Progenitor cell of endocrine pancreas (in vitro differentiated cells): ENCODE results near the gene CPT1B. TPM values are rescaled to one million over a fixed set of nuclear protein-coding genes. Genes with fewer than 3 reads are reported as not detected.
"Not testable (repeated sequence)": the region's sequence is repeated elsewhere in the genome, so short reads cannot be mapped to it uniquely, and the experiment has no call there.

Experiments
- DNase-seq: peaks from one replicate; pipeline ENCODE4 v3.0.0; 2021; ENCODE audit warnings: low spot score; ENCODE audit not compliant: unreplicated experiment
- H3K27ac Mint-ChIP-seq: 2 replicates; pipeline ENCODE4 v1.8.0; 2021; ENCODE audit warnings: mild to moderate bottlenecking, moderate library complexity, mixed read lengths
- H3K27me3 Mint-ChIP-seq: 2 replicates; pipeline ENCODE4 v1.8.0; 2021; ENCODE audit warnings: mixed read lengths
- H3K36me3 Mint-ChIP-seq: 2 replicates; pipeline ENCODE4 v1.8.0; 2022; ENCODE audit warnings: mixed read lengths; ENCODE audit not compliant: insufficient read depth
- H3K4me1 Mint-ChIP-seq: 2 replicates; pipeline ENCODE4 v1.8.0; 2021; ENCODE audit warnings: low read depth, mixed read lengths
- H3K4me3 Mint-ChIP-seq: 2 replicates; pipeline ENCODE4 v1.8.0; 2021; ENCODE audit warnings: low read depth, mild to moderate bottlenecking, moderate library complexity, mixed read lengths
- H3K9me3 Mint-ChIP-seq: 2 replicates; pipeline ENCODE4 v1.8.0; 2021; ENCODE audit warnings: low read depth, mixed read lengths
- total RNA-seq: library from RNA; stranded (reverse); gene quantifications from 2 replicates; pipeline ENCODE4 v1.2.1, GENCODE V29; 2021
- TF ChIP-seq, protein P1 (sequence below): fragments of 200-600 bp; sonication (generic); IDR thresholded peaks from one replicate; pipeline ENCODE4 v1.5.0; 2021; ENCODE audit warnings: antibody characterized with exemption, mild to moderate bottlenecking; ENCODE audit not compliant: unreplicated experiment

Gene CPT1B
- total RNA-seq, 1 donor from 2014 or later = 136 TPM

GRCh38 chr22:50535113-50535512 lies 43.1 kb downstream of the CPT1B start:
- DNase-seq = no peak
- Mint-ChIP-seq H3K27ac (no peak overlapping the region), H3K9me3 (no peaks in the 10 kb centered on the region), H3K4me1 (peaks cover 10% of the 10 kb centered on the region), H3K36me3 (no peaks in the 10 kb centered on the region), H3K4me3 (no peak overlapping the region), H3K27me3 (peaks cover 34% of the 10 kb centered on the region)
- TF ChIP-seq, protein P1, sequence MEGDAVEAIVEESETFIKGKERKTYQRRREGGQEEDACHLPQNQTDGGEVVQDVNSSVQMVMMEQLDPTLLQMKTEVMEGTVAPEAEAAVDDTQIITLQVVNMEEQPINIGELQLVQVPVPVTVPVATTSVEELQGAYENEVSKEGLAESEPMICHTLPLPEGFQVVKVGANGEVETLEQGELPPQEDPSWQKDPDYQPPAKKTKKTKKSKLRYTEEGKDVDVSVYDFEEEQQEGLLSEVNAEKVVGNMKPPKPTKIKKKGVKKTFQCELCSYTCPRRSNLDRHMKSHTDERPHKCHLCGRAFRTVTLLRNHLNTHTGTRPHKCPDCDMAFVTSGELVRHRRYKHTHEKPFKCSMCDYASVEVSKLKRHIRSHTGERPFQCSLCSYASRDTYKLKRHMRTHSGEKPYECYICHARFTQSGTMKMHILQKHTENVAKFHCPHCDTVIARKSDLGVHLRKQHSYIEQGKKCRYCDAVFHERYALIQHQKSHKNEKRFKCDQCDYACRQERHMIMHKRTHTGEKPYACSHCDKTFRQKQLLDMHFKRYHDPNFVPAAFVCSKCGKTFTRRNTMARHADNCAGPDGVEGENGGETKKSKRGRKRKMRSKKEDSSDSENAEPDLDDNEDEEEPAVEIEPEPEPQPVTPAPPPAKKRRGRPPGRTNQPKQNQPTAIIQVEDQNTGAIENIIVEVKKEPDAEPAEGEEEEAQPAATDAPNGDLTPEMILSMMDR = no peak

- not testable (repeated sequence) for H3K4me3 Mint-ChIP-seq, DNase-seq, H3K27ac Mint-ChIP-seq, H3K9me3 Mint-ChIP-seq, H3K4me1 Mint-ChIP-seq, H3K36me3 Mint-ChIP-seq
- H3K27me3 Mint-ChIP-seq = peaks cover 34% of the 10 kb centered on the region
Observed at GRCh38 chr22:50533856-50534711, 44.1 kb downstream of the CPT1B start.

DNA sequence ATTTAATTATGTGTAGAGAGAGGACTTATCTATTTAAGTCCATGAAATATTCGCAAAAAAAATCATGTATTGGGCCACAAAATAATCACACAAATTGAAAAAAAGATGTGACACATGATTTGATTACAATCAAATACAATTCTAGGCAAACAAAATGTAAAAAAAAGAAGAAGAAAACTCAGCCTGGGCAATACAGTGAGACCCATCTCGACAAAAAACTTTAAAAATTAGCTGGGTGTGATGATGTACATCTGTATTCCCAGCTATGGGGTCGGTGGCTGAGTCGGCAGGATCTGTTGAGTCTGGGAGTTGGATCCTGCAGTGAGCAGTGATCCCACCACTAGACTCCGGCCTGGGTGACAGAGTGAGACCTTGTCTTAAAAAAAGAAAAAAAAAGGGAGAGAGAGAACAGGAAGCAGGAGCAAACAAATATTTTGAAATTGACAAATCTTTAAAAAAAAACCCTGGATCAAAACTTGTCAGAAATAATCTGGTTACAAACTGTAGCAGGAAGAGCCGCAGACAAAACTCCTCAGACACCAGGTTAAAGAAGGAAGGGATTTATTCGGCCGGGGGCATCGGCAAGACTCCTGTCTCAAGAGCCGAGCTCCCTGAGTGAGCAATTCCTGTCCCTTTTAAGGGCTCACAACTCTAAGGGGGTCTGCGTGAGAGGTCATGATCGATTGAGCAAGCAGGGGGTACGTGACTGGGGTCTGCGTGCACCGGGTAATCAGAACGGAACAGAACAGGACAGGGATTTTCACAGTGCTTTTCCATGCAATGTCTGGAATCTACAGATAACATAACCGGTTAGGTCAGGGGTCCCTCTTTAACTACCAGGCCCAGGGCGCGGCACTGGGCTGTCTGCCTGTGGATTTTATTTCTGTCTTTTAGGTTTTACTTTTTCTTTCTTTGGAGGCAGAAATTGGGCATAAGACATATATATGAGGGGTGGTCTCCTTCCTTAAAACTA lies 45.1 kb downstream of the CPT1B start:
- TF ChIP-seq, protein P1 = no peak
- Mint-ChIP-seq H3K36me3 (no peaks in the 10 kb centered on the region), H3K27ac (peak overlapping the region; percentile 83), H3K9me3 (no peaks in the 10 kb centered on the region), H3K27me3 (peaks cover 39% of the 10 kb centered on the region), H3K4me1 (peaks cover 10% of the 10 kb centered on the region), H3K4me3 (peak overlapping the region; percentile 57)
- DNase-seq = no peak

- no peak for DNase-seq
- H3K4me3 Mint-ChIP-seq = peak overlapping the region; percentile 57
- peaks cover 39% of the 10 kb centered on the region for H3K27me3 Mint-ChIP-seq
- TF ChIP-seq, protein P1 = no peak
- no peaks in the 10 kb centered on the region for H3K36me3 Mint-ChIP-seq
- peaks cover 11% of the 10 kb centered on the region for H3K4me1 Mint-ChIP-seq
- H3K27ac Mint-ChIP-seq = no peak overlapping the region
- no peaks in the 10 kb centered on the region for H3K9me3 Mint-ChIP-seq
Observed at GRCh38 chr22:50531962-50532674, 46.1 kb downstream of the CPT1B start.

GRCh38 chr22:50531546-50531961 lies 46.7 kb downstream of the CPT1B start:
- no peaks in the 10 kb centered on the region for H3K9me3 Mint-ChIP-seq
- H3K27ac Mint-ChIP-seq = no peak overlapping the region
- H3K36me3 Mint-ChIP-seq = no peaks in the 10 kb centered on the region
- TF ChIP-seq, protein P1 = no peak
- H3K4me1 Mint-ChIP-seq = peaks cover 14% of the 10 kb centered on the region
- no peak overlapping the region for H3K4me3 Mint-ChIP-seq
- peaks cover 39% of the 10 kb centered on the region for H3K27me3 Mint-ChIP-seq
- no peak for DNase-seq
